ENCODE measurements around the gene ZCCHC8.
"Not testable (repeated sequence)": the region's sequence is repeated elsewhere in the genome, so short reads cannot be mapped to it uniquely, and the experiment has no call there.

DNA sequence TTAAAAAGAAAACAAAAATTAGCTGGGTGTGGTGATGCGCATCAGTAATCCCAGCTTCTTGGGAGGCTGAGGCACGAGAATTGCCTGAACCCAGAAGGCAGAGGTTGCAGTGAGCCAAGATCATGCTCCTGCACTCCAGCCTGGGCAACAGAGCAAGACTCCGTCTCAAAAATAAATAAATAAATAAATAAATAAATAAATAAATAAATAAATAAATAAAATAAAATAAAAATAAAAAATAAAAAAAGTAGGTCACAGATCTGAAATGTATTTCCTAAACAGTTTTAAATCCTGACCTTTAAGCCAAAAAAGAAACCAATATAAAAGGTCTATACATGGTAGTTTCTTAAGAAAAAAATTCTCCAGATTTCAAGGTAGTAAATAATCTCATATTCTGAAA, 12.3 kb upstream of the ZCCHC8 start:
- TF ChIP-seq, protein P1, sequence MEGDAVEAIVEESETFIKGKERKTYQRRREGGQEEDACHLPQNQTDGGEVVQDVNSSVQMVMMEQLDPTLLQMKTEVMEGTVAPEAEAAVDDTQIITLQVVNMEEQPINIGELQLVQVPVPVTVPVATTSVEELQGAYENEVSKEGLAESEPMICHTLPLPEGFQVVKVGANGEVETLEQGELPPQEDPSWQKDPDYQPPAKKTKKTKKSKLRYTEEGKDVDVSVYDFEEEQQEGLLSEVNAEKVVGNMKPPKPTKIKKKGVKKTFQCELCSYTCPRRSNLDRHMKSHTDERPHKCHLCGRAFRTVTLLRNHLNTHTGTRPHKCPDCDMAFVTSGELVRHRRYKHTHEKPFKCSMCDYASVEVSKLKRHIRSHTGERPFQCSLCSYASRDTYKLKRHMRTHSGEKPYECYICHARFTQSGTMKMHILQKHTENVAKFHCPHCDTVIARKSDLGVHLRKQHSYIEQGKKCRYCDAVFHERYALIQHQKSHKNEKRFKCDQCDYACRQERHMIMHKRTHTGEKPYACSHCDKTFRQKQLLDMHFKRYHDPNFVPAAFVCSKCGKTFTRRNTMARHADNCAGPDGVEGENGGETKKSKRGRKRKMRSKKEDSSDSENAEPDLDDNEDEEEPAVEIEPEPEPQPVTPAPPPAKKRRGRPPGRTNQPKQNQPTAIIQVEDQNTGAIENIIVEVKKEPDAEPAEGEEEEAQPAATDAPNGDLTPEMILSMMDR (conservative IDR thresholded peaks at IDR 0.05; ENCODE audit: low read depth, low read length), result not testable (repeated sequence)
- TF ChIP-seq RFX5, FOS (IDR thresholded peaks at IDR 0.05; ENCODE audit: low read depth, low read length): not testable (repeated sequence)

Data from IMR-90 (cell line).